Ovary (tissue), 9 donors: ENCODE results near the gene ZNF568. TPM values are rescaled to one million over a fixed set of nuclear protein-coding genes. Genes with fewer than 3 reads are reported as not detected.

Experiments
- DNase-seq, 5 donors: peaks; one replicate each; pipeline ENCODE4 v3.0.0-alpha.2; 2019 to 2020
- H3K27ac ChIP-seq, 2 donors: fragments of 200-600 bp; one replicate each; pipeline versions ENCODE4 v1.5.1 to v1.8.0; 2019 to 2022
- H3K27me3 ChIP-seq: fragments of 200-600 bp; one replicate; pipeline ENCODE4 v1.8.0; 2022
- H3K36me3 ChIP-seq: fragments of 200-600 bp; sonication (generic); one replicate; pipeline ENCODE4 v1.5.1; 2019
- H3K4me1 ChIP-seq: one replicate; pipeline ENCODE4 v1.8.1; 2013; ENCODE audit warnings: mild to moderate bottlenecking, moderate library complexity; ENCODE audit not compliant: insufficient read depth
- H3K4me3 ChIP-seq: fragments of 200-600 bp; sonication (generic); one replicate; pipeline ENCODE4 v1.5.1; 2017
- H3K9me3 ChIP-seq, 2 donors: fragments of 200-600 bp in 1 of 2; sonication (generic) in 1 of 2; one replicate each; pipeline versions ENCODE4 v1.5.1 to v1.8.1; 2013 to 2019; ENCODE audit warnings: mild to moderate bottlenecking in 1 of 2, moderate library complexity in 1 of 2
- CTCF ChIP-seq, 3 donors: fragments of 450-650 bp in 2 of 3; fragments of 200-600 bp in 1 of 3; IDR thresholded peaks; one replicate each; pipeline versions ENCODE4 v1.5.1 to v1.8.0; 2016 to 2022; ENCODE audit warnings: antibody characterized with exemption in 3 of 3, mild to moderate bottlenecking in 1 of 3
- EP300 ChIP-seq: sonication (generic); formaldehyde crosslinking; IDR thresholded peaks from one replicate; pipeline ENCODE4 v1.6.1; 2017; ENCODE audit warnings: antibody characterized with exemption
- POLR2A ChIP-seq: fragments of 450-650 bp; IDR thresholded peaks from one replicate; pipeline ENCODE4 v1.6.1; 2017; ENCODE audit warnings: antibody characterized with exemption, mild to moderate bottlenecking, moderate library complexity
- WGBS, 3 donors: extraction: QIAGEN DNeasy Blood & Tissue Kit in 1 of 3; methylation state at CpG; one replicate each; pipeline versions ENCODE4 v1.1.5 to v1.1.7; 2013 to 2017; 5-methylcytosine and 5-hydroxymethylcytosine counted together
- intact Hi-C, 4 donors: fragments of 100-400 bp; cut with DNase I; formaldehyde crosslinking; loops; one replicate each; pipeline versions ENCODE4 v1.11.0 to v1.15.1; 2022 to 2023
- polyA plus RNA-seq, 2 donors: library from polyadenylated mRNA; stranded (reverse); fragments of 200-250 nt in 1 of 2; fragments of 350-450 nt in 1 of 2; fragmentation: Illumina TruSeq in 1 of 2; extraction: RNeasy Lipid Tissue Mini Kit (QIAGEN cat#74804) in 1 of 2; gene quantifications; one replicate each; pipeline ENCODE4 v1.2.3, GENCODE V29; 2013 to 2014
- total RNA-seq, 7 donors: library from RNA; depleted of rRNA in 2 of 7; stranded (reverse); fragments of >200 nt in 2 of 7; fragmentation: NEBNext Ultra II Directional in 3 of 7; extraction: Animal tissue kit (Norgen Biotek cat#: 25700) in 3 of 7; gene quantifications; one replicate each; pipeline versions ENCODE4 v1.1.0 to v1.2.4, GENCODE V29; 2016 to 2023
- donor health status: DM: no; HTN: no; CAD: no; lungs with moderate emphysema.
- donor health status: DM: no; HTN: no; CAD: no.
- donor health status: Bipolar disorder and iron deficiency.
- donor health status: DM: yes; HTN: yes; CAD: no.
- donor health status: DM: no; HTN: no; CAD: no.
- donor health status: DM: yes; HTN: yes; CAD: no.

Gene ZNF568
- total and polyA plus RNA-seq, 9 donors = 9.5 to 25.3 (median 15.3) TPM

- Histone ChIP-seq H3K4me1 (no peaks in the 10 kb centered on the region), H3K36me3 (no peaks in the 10 kb centered on the region), H3K27ac (no peak overlapping the region), H3K27me3 (no peaks in the 10 kb centered on the region), H3K9me3 (peaks cover 0 to 7% of the 10 kb centered on the region in 2 donors), H3K4me3 (no peak overlapping the region)
- DNase-seq = no peak
- TF ChIP-seq CTCF (IDR thresholded peaks at IDR 0.05) (no peak), POLR2A (no peak), EP300 (no peak)
- 62 to 96% (median 72%) methylated on average over 2 of the region's 2 CpGs for WGBS, 3 donors
- intact Hi-C loops = no loop called here
Observed at GRCh38 chr19:36986131-36986530, 70.0 kb downstream of the ZNF568 start.

GRCh38 chr19:36986601-36987000 lies 70.5 kb downstream of the ZNF568 start:
- DNase-seq = no peak
- Histone ChIP-seq H3K4me1 (no peaks in the 10 kb centered on the region), H3K27ac (no peak overlapping the region), H3K27me3 (no peaks in the 10 kb centered on the region), H3K9me3 (peaks cover 0 to 7% of the 10 kb centered on the region in 2 donors), H3K4me3 (no peak overlapping the region), H3K36me3 (no peaks in the 10 kb centered on the region)
- TF ChIP-seq EP300 = no peak
- TF ChIP-seq CTCF (IDR thresholded peaks at IDR 0.05) = no peak
- TF ChIP-seq POLR2A = no peak
- intact Hi-C loops = no loop called here
- 66 to 71% (median 68%) methylated on average over 7 of the region's 7 CpGs for WGBS, 3 donors

- no peaks in the 10 kb centered on the region for H3K4me1 ChIP-seq
- TF ChIP-seq CTCF (IDR thresholded peaks at IDR 0.05) (no peak), EP300 (no peak), POLR2A (no peak)
- H3K27me3 ChIP-seq = no peaks in the 10 kb centered on the region
- intact Hi-C loops = no loop called here
- no peaks in the 10 kb centered on the region for H3K36me3 ChIP-seq
- no peak overlapping the region for H3K27ac ChIP-seq
- WGBS, 3 donors = 66 to 68% (median 67%) methylated on average over 3 of the region's 3 CpGs
- no peak overlapping the region for H3K4me3 ChIP-seq
- no peak for DNase-seq
- peaks cover 0 to 7% of the 10 kb centered on the region in 2 donors for H3K9me3 ChIP-seq
Observed at GRCh38 chr19:36987091-36987490, 71.0 kb downstream of the ZNF568 start.

DNA sequence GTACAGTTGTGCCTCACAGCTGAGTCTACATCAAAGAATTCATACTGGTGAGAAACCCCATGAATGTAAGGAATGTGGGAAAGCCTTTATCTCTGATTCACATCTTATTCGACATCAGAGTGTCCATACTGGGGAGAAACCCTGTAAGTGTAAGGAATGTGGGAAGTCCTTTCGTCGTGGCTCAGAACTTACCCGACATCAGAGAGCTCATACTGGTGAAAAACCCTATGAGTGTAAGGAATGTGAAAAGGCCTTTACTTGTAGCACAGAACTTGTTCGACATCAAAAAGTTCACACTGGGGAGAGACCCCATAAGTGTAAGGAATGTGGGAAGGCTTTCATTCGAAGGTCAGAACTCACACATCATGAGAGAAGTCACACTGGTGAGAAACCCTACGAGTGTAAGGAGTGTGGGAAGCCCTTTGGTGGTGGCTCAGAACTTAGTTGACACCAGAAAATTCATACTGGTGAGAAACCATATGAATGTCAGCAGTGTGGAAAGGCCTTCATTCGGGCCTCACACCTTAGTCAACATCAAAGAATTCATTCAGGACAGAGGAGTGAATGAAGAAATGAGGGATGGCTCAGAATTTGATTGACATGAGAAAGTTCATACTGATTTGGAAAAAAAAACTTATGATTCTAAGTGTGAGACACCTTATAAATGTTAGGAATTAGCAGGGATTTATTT lies 81.2 kb downstream of the ZNF568 start:
- TF ChIP-seq POLR2A (no peak), CTCF (IDR thresholded peaks at IDR 0.05) (no peak), EP300 (no peak)
- intact Hi-C loops = no loop called here
- WGBS, 3 donors = 91 to 93% (median 91%) methylated on average over 8 of the region's 8 CpGs
- Histone ChIP-seq H3K27me3 (no peaks in the 10 kb centered on the region), H3K4me1 (no peaks in the 10 kb centered on the region), H3K27ac (no peak overlapping the region), H3K4me3 (no peak overlapping the region), H3K9me3 (peaks cover 4 to 20% of the 10 kb centered on the region in 2 donors), H3K36me3 (peaks cover 4% of the 10 kb centered on the region)
- no peak for DNase-seq
